Islet of Langerhans (tissue), 1 donor: ENCODE measurements around the gene STOML1.
"Not testable (repeated sequence)": the region's sequence is repeated elsewhere in the genome, so short reads cannot be mapped to it uniquely, and the experiment has no call there.

Experiments
- FAIRE-seq: peaks from one replicate; lab custom pipeline; 2011; peaks lifted over from hg19 to GRCh38; lab: Jason Lieb, UNC

Gene STOML1

GRCh38 chr15:73946046-73946721, 45.9 kb downstream of the STOML1 start:
- no peak for FAIRE-seq

- FAIRE-seq, result no peak
Observed at GRCh38 chr15:73945130-73945508, 47.0 kb downstream of the STOML1 start.

GRCh38 chr15:73944161-73945129, 47.6 kb downstream of the STOML1 start:
- no peak for FAIRE-seq

- no peak for FAIRE-seq
Observed at GRCh38 chr15:73942751-73943270, 49.3 kb downstream of the STOML1 start.

GRCh38 chr15:73941871-73942635, 50.0 kb downstream of the STOML1 start:
- no peak for FAIRE-seq

- no peak for FAIRE-seq
Observed at GRCh38 chr15:73941449-73941848, 50.6 kb downstream of the STOML1 start.

- FAIRE-seq, result no peak
Observed at GRCh38 chr15:73941044-73941443, 51.1 kb downstream of the STOML1 start.

- no peak for FAIRE-seq
Observed at GRCh38 chr15:73940061-73940981, 51.8 kb downstream of the STOML1 start.

- FAIRE-seq, result no peak
Observed at GRCh38 chr15:73939138-73939537, 53.0 kb downstream of the STOML1 start.

GRCh38 chr15:73938516-73938915, 53.6 kb downstream of the STOML1 start:
- not testable (repeated sequence) for FAIRE-seq

GRCh38 chr15:73937726-73938125, 54.4 kb downstream of the STOML1 start:
- FAIRE-seq, result no peak

GRCh38 chr15:73937296-73937695, 54.8 kb downstream of the STOML1 start:
- no peak for FAIRE-seq

GRCh38 chr15:73936588-73937290, 55.4 kb downstream of the STOML1 start:
- FAIRE-seq, result no peak

- FAIRE-seq, result peak; percentile 9
Observed at GRCh38 chr15:73936181-73936580, 55.9 kb downstream of the STOML1 start.

GRCh38 chr15:73935547-73935946, 56.5 kb downstream of the STOML1 start:
- FAIRE-seq, result no peak

GRCh38 chr15:73934281-73934680, 57.8 kb downstream of the STOML1 start:
- FAIRE-seq, result no peak

- no peak for FAIRE-seq
Observed at GRCh38 chr15:73932381-73933191, 59.5 kb downstream of the STOML1 start.

- no peak for FAIRE-seq
Observed at GRCh38 chr15:73931441-73931840, 60.7 kb downstream of the STOML1 start.

GRCh38 chr15:73930790-73931281, 61.3 kb downstream of the STOML1 start:
- no peak for FAIRE-seq

- FAIRE-seq, result no peak
Observed at GRCh38 chr15:73930371-73930770, 61.7 kb downstream of the STOML1 start.
